Effector memory CD4-positive, alpha-beta T cell (primary cell): ENCODE results near the gene PEA15.
A peak's percentile ranks its signal among the peaks of the same experiment; 100 is the strongest.

ENCODE experiments used
- DNase-seq, 3 donors: peaks; one replicate each; pipeline ENCODE4 v3.0.0-alpha.2; 2020
- H3K27ac ChIP-seq: 2 replicates; pipeline ENCODE4 v1.7.0; 2013; ENCODE audit warnings: mild to moderate bottlenecking, low read length, moderate library complexity; ENCODE audit not compliant: insufficient read depth, poor library complexity, severe bottlenecking
- H3K27me3 ChIP-seq: replicated peaks from 2 replicates; pipeline ENCODE4 v1.7.0; 2013; ENCODE audit warnings: mild to moderate bottlenecking, low read length; ENCODE audit not compliant: insufficient read depth, control insufficient read depth, poor library complexity, severe bottlenecking
- H3K36me3 ChIP-seq: 2 replicates; pipeline ENCODE4 v1.7.0; 2013; ENCODE audit warnings: mild to moderate bottlenecking, low read length, moderate library complexity; ENCODE audit not compliant: control insufficient read depth, insufficient read depth
- H3K4me1 ChIP-seq: 2 replicates; pipeline ENCODE4 v1.7.0; 2013; ENCODE audit warnings: low read length, mild to moderate bottlenecking; ENCODE audit not compliant: control insufficient read depth, insufficient read depth, poor library complexity, severe bottlenecking
- H3K4me3 ChIP-seq: 2 replicates; pipeline ENCODE4 v1.7.0; 2013; ENCODE audit warnings: low read length, low read depth, mild to moderate bottlenecking; ENCODE audit not compliant: insufficient read depth, poor library complexity, severe bottlenecking
- H3K9me3 ChIP-seq: 2 replicates; pipeline ENCODE4 v1.7.0; 2013; ENCODE audit warnings: mild to moderate bottlenecking, low read length, moderate library complexity; ENCODE audit not compliant: control insufficient read depth

Gene PEA15

GRCh38 chr1:160251687-160252526 lies 46.7 kb downstream of the PEA15 start:
- Histone ChIP-seq H3K27ac (no peak overlapping the region), H3K4me3 (no peak overlapping the region), H3K4me1 (peaks cover 3% of the 10 kb centered on the region), H3K9me3 (no peaks in the 10 kb centered on the region), H3K36me3 (no peaks in the 10 kb centered on the region), H3K27me3 (no peaks in the 10 kb centered on the region)
- DNase-seq, result peak; percentile 16 to 47 (median 29)

GRCh38 chr1:160255781-160256300 lies 50.7 kb downstream of the PEA15 start:
- no peaks in the 10 kb centered on the region for H3K36me3 ChIP-seq
- no peaks in the 10 kb centered on the region for H3K9me3 ChIP-seq
- no peak overlapping the region for H3K4me3 ChIP-seq
- H3K27me3 ChIP-seq, result no peaks in the 10 kb centered on the region
- H3K27ac ChIP-seq, result no peak overlapping the region
- H3K4me1 ChIP-seq, result peaks cover 13% of the 10 kb centered on the region
- DNase-seq, result no peak

DNA sequence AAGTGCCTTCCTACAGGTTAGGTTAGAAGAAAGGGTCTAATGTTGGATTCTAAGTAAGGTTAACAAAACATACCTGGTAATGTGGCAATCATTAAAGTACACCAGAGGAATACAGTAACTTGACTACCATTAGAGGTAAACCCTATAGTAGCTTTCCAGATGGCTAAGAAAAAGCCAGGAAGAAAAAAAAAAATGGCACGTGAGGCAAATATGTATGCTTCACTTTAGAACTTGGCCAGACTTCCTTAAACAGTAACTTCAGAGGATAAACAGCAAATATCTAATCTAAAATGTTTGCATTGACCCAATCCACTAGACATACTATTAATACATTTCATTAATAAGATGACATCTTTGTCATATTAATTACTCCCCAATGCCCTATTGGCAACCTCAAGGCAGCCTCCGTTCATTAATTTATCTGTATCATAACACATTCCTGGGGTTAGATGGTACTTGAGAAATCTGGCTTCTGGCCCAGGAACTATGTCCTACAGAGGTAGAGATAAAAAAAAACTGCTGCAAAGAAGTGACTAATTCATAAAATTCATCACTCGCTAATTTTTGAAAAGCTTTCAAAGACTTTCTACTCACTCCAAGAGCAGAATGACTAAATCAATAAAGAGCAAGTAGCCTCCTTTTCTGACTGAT lies 51.3 kb downstream of the PEA15 start:
- no peaks in the 10 kb centered on the region for H3K36me3 ChIP-seq
- no peaks in the 10 kb centered on the region for H3K27me3 ChIP-seq
- no peak overlapping the region for H3K4me3 ChIP-seq
- DNase-seq, result no peak
- H3K9me3 ChIP-seq, result no peaks in the 10 kb centered on the region
- H3K4me1 ChIP-seq, result peaks cover 17% of the 10 kb centered on the region
- no peak overlapping the region for H3K27ac ChIP-seq

DNA sequence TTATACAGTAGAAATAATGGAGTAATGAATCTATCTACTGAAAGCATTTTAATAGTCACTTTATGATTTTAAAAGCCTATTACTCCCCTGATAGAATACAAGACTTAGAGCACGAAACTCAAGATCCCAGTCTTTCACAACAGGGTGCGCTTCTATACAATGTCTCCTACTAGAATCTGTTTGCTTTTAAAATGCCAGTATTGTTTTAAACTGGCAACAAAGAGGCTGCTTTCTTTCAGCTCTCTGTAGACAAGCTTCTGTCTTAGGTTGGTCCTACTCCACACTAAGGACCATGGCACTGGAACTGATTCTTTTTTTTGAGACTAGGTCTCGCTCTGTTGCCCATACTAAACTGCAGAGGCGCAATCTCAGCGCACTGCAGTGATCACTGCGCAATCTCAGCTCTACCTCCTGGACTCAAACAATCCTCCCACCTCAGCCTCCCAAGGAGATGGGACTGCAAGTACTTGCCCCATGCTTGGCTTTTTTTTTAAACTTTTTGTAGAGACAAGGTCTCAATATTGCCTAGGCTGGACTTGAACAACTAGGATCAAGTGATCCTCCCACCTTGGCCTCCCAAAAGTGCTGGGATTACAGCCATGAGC lies 52.3 kb downstream of the PEA15 start:
- H3K27ac ChIP-seq, result no peak overlapping the region
- no peak overlapping the region for H3K4me3 ChIP-seq
- H3K27me3 ChIP-seq, result no peaks in the 10 kb centered on the region
- H3K9me3 ChIP-seq, result no peaks in the 10 kb centered on the region
- no peak for DNase-seq
- H3K4me1 ChIP-seq, result peaks cover 17% of the 10 kb centered on the region
- H3K36me3 ChIP-seq, result no peaks in the 10 kb centered on the region

GRCh38 chr1:160258177-160258798 lies 53.1 kb downstream of the PEA15 start:
- DNase-seq, result no peak
- Histone ChIP-seq H3K27me3 (no peaks in the 10 kb centered on the region), H3K9me3 (no peaks in the 10 kb centered on the region), H3K4me3 (no peak overlapping the region), H3K27ac (no peak overlapping the region), H3K36me3 (no peaks in the 10 kb centered on the region), H3K4me1 (peaks cover 17% of the 10 kb centered on the region)

DNA sequence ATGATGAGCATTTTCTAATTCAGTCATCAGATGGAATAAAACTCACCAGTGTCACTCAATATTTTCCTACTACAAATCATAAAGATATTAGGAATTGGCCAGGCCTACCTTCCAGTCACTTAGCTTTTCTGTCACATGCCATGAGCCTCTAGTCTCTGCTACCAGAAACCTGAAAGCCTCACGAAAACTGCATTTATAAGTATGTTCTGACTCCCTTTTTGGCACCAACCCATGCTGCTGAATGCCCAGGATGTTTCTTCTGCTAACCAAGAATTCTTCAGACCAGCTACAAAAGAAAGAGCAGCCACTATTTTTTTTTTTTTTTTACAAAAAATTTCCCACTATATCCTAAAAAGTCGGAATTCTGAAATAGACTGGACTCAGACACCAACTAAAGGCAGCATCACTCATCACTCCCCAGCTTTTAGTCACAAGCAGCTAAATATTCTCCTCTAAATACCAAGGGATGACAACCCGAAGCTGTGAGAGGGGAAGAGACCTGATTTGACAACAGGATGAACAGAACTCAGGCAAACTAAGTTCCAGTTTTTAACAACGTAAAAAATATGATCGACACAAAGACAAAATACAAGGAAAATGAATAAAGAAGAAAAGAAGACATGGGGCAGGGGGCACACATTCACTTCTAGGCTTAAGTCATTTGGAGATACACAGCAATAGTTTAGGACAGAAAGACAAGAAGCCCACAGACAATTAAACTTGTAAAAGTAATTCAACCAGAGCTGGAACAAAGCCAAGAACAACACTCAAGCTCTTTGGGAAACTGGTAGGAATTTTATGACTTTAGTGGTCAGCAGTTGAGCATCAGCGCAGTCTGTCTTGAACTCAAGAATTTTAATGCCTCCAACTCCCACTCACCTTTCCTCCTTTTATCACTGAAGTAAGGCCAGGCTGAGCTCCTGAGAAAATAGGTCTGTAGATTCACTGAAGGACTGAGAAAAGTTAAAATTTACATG lies 55.5 kb downstream of the PEA15 start:
- Histone ChIP-seq H3K4me1 (peaks cover 17% of the 10 kb centered on the region), H3K27ac (peak overlapping the region; percentile 97), H3K36me3 (no peaks in the 10 kb centered on the region), H3K27me3 (no peaks in the 10 kb centered on the region), H3K4me3 (peak overlapping the region; percentile 78), H3K9me3 (no peaks in the 10 kb centered on the region)
- DNase-seq, result no peak

- peak overlapping the region; percentile 97 for H3K27ac ChIP-seq
- H3K9me3 ChIP-seq, result no peaks in the 10 kb centered on the region
- peak overlapping the region; percentile 78 for H3K4me3 ChIP-seq
- no peaks in the 10 kb centered on the region for H3K36me3 ChIP-seq
- H3K4me1 ChIP-seq, result peaks cover 14% of the 10 kb centered on the region
- DNase-seq, result peak; percentile 57 to 72 (median 69)
- H3K27me3 ChIP-seq, result no peaks in the 10 kb centered on the region
Measured at GRCh38 chr1:160261556-160261892, 56.3 kb downstream of the PEA15 start.

DNA sequence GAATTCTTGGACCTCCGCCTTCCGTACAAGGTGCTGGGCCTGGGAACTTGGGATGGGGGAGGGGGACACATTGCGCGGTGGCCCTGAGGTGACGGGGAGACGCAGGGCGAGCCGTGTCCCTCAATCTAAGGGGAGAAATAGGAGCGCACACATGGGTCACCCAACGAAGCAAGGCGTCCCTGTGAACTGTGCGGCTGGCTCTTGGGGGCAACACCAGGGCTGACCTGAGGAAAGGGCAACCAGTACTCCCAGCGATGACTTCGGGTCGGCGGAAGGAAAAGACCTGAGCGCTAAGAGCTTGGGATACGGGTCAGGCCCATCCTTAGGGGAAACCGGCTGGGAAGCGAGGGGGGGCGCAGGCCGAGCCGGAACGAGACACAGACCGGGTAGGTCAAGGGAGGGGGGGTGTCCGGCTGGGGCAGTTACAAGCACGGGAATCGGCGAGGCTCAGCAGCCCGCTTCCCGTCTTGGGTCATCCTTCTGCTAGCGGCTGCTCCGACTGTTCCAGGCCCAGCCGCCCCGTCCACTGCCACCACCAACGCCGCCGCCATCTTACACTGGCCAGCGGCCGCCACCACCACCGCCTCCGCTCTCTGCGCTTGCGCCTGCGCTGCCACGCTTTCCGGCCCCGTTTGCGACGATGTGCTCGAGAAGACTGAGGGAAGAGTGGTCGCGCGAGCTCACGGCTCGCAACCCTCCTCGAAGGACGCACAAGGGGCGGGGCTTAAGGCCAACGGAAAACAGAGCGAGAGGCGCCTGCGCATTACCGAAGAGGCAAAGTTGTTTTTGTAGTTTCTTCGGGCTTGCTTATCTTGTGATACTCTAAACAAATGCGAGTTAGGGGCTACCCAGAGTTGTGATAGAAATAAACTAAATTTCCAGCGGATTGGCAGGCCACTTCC lies 57.0 kb downstream of the PEA15 start, which contains the start of gene DCAF8:
Gene DCAF8 (minus strand): TSS at position 657 of the 902 bp plus-strand sequence. CDS start 18,541 bp downstream, outside the sequence.
- Histone ChIP-seq H3K27ac (peak within 1 kb of the TSS; percentile 97), H3K36me3 (no peaks in the 10 kb centered on the region), H3K27me3 (no peaks in the 10 kb centered on the region)

More for the DNA sequence above, 57.0 kb downstream of the PEA15 start, which contains the start of gene DCAF8:
- Histone ChIP-seq H3K4me1 (peaks cover 14% of the 10 kb centered on the region), H3K9me3 (no peaks in the 10 kb centered on the region), H3K4me3 (peak within 1 kb of the TSS; percentile 78)
- peak; percentile 93 to 95 (median 94) for DNase-seq
